AML-193 (cell line): ENCODE data around the gene STK32C.
"Not testable (repeated sequence)": the region's sequence is repeated elsewhere in the genome, so short reads cannot be mapped to it uniquely, and the experiment has no call there.

Source experiments
- DNase-seq, 2 experiments: peaks; one replicate each; lab custom pipeline; 2025; lab: John Stamatoyannopoulos, UW

The STK32C gene

GRCh38 chr10:132319853-132320653 lies 12.3 kb upstream of the STK32C start:
- DNase-seq = peak; percentile 50 to 76

GRCh38 chr10:132317477-132317876 lies 9.7 kb upstream of the STK32C start:
- not testable (repeated sequence) for DNase-seq

GRCh38 chr10:132316133-132316532 lies 8.4 kb upstream of the STK32C start:
- DNase-seq = no peak

GRCh38 chr10:132314881-132315280 lies 7.1 kb upstream of the STK32C start:
- DNase-seq = not testable (repeated sequence)

- DNase-seq = no peak
Observed at GRCh38 chr10:132314336-132314735, 6.6 kb upstream of the STK32C start.

GRCh38 chr10:132313865-132314264 lies 6.1 kb upstream of the STK32C start:
- no peak for DNase-seq

GRCh38 chr10:132313305-132313704 lies 5.6 kb upstream of the STK32C start:
- no peak for DNase-seq

- no peak for DNase-seq
Observed at GRCh38 chr10:132311338-132311939, 3.7 kb upstream of the STK32C start.

- no peak for DNase-seq
Observed at GRCh38 chr10:132310701-132311337, 3.1 kb upstream of the STK32C start.

GRCh38 chr10:132309879-132310591 lies 2.3 kb upstream of the STK32C start:
- DNase-seq = no peak

GRCh38 chr10:132309471-132309865 lies 1.7 kb upstream of the STK32C start:
- DNase-seq = no peak

- no peak for DNase-seq
Observed at GRCh38 chr10:132308587-132309470, 1.1 kb upstream of the STK32C start.

GRCh38 chr10:132306864-132307751 lies 642 bp downstream of the STK32C start:
- DNase-seq = no peak

GRCh38 chr10:132306343-132306685 lies 1.4 kb downstream of the STK32C start:
- DNase-seq = no peak

GRCh38 chr10:132305654-132306342 lies 2.0 kb downstream of the STK32C start:
- DNase-seq = no peak

GRCh38 chr10:132304756-132305509 lies 2.8 kb downstream of the STK32C start:
- DNase-seq = no peak

GRCh38 chr10:132303361-132304115 lies 4.2 kb downstream of the STK32C start:
- DNase-seq = no peak
